Activated CD4-positive, alpha-beta memory T cell treated with anti-CD3 and anti-CD28 coated beads, Interleukin-2, amount 10 ng/mL, durations not matched to agents 7 days and 5 days (primary cell): ENCODE results near the gene EEF1A2. TPM values are rescaled to one million over a fixed set of nuclear protein-coding genes. Genes with fewer than 3 reads are reported as not detected.

Experiments used
- CTCF ChIA-PET: fragments of 350-600 bp; sonication (Branson Sonifier 250); formaldehyde crosslinking; loops from one replicate; lab custom pipeline; 2021; ENCODE audit warnings: antibody characterized with exemption, inconsistent platforms; lab: Charles Lee
- POLR2A ChIA-PET: fragments of 350-600 bp; sonication (Branson Sonifier 250); formaldehyde crosslinking; loops from one replicate; lab custom pipeline; 2021; ENCODE audit warnings: antibody characterized with exemption; lab: Charles Lee
- DNase-seq: peaks from one replicate; pipeline ENCODE4 v3.0.0-alpha.2; 2020
- H3K27ac Mint-ChIP-seq: one replicate; pipeline ENCODE4 v1.8.0; 2021; ENCODE audit warnings: mild to moderate bottlenecking, mixed read lengths
- H3K27me3 Mint-ChIP-seq: one replicate; pipeline ENCODE4 v1.8.0; 2021; ENCODE audit warnings: mixed read lengths
- H3K36me3 Mint-ChIP-seq: one replicate; pipeline ENCODE4 v1.8.0; 2021; ENCODE audit warnings: low read depth, mixed read lengths
- H3K4me1 Mint-ChIP-seq: one replicate; pipeline ENCODE4 v1.8.0; 2021; ENCODE audit warnings: mixed read lengths
- H3K4me3 Mint-ChIP-seq: one replicate; pipeline ENCODE4 v1.8.0; 2021; ENCODE audit warnings: mild to moderate bottlenecking, mixed read lengths
- H3K9me3 Mint-ChIP-seq: one replicate; pipeline ENCODE4 v1.8.0; 2021; ENCODE audit warnings: mixed read lengths
- total RNA-seq, 2 experiments: library from RNA; stranded (reverse); gene quantifications; one replicate each; pipeline ENCODE4 v1.2.3, GENCODE V29; 2021

The EEF1A2 gene
- total RNA-seq, 2 experiments from 2014 or later = 2.0 to 2.6 TPM

DNA sequence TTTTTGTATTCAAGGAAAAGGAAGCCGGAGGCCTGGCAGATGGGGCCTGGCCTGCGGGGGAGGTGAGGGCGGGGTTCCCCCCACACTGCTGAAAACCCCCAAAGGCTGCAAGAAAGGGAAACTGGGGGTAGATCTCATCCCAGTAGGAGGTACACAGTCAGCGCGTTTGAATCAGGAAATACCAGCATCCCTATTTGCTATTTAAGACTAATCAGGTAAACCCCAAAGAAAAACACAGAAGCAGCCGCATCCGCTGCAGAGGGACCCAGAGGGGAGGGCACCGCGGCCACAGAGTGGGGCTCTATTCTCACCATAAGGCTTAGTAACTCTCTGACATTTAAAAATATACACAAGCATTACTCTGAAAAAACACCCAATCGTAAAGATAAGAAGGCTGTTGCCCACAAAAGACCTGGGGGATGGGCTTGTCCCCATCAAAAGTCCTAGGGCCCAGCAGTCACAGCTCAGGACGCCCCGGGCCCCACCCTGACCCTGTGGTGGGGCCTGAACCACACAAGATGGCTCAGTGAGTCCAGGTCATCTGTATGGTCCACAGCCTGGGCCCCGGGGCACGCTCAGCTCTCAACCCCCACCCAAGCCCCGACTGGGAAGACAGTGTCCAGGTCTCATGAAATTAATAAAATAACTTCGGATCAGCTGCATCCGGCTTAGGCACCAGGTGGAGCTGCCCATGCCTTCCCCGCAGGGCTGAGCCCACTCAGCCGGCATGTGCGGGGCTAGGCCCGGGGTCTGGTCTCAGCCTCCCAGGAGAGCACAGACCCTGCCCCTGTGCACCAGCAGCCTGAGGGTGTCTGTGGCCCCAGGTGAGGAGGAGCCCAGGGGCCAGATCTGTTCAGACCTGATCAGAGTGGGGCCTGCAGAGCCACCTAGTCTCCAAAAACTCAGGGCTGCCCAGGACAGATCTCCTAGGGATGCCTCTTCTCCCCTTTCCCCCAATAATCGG, 57.5 kb downstream of the EEF1A2 start:
- POLR2A ChIA-PET = interaction anchor here (0.6 to 1.6 kb wide), 3 partner anchors 29 to 80 kb away, joined by 3 to 4 read pairs (median 3); no protein-coding TSS in a partner anchor
- CTCF ChIA-PET = interaction anchor here (1.5 kb wide), 1 partner anchor 266 kb away, joined by 3 read pairs; the partner anchor contains the start of genes ARFRP1 and ZGPAT
- Mint-ChIP-seq H3K36me3 (no peaks in the 10 kb centered on the region), H3K27ac (peak overlapping the region; percentile 74), H3K4me3 (no peak overlapping the region), H3K27me3 (peaks cover 7% of the 10 kb centered on the region), H3K4me1 (peaks cover 16% of the 10 kb centered on the region), H3K9me3 (peaks cover 3% of the 10 kb centered on the region)
- peak; percentile 42 for DNase-seq

DNA sequence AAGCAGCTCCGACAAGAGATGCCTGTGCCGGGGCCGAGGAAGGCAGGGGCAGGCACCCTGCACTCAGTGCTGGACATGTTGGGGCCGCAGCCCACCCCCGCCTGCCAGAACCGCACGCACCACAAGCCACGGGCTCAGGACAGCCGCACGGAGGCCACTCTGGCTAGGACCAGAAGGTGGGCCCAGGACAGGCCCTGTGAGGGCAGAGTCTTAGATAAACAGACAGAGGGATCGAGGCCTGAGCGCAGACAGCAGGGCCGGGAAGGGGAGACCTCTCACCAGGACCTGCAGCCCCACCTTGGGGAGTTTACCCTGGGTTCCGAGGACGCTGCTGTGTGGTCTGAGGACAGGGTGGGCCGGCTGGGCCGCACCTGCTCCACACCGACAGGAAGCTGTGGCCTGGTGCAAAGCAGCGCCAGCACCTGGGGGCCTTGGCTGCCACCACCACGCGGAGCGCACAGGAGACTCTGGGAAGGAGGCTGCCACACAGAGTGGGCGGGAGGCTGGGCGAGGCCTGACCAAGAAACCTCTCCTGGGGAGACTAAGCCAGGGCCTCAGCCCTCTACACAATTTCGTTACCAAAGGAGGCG, 58.4 kb downstream of the EEF1A2 start:
- H3K36me3 Mint-ChIP-seq = no peaks in the 10 kb centered on the region
- H3K27me3 Mint-ChIP-seq = peaks cover 7% of the 10 kb centered on the region
- H3K27ac Mint-ChIP-seq = no peak overlapping the region
- peaks cover 16% of the 10 kb centered on the region for H3K4me1 Mint-ChIP-seq
- H3K9me3 Mint-ChIP-seq = peaks cover 3% of the 10 kb centered on the region
- DNase-seq = no peak
- ChIA-PET CTCF (no interaction called here), POLR2A (no interaction called here)
- no peak overlapping the region for H3K4me3 Mint-ChIP-seq

- Mint-ChIP-seq H3K27ac (no peak overlapping the region), H3K27me3 (peaks cover 11% of the 10 kb centered on the region)
Measured at GRCh38 chr20:63439866-63440265, 59.0 kb downstream of the EEF1A2 start.

GRCh38 chr20:63438121-63438520, 60.8 kb downstream of the EEF1A2 start:
- POLR2A ChIA-PET = no interaction called here
- CTCF ChIA-PET = no interaction called here
- H3K27ac Mint-ChIP-seq = no peak overlapping the region

More at GRCh38 chr20:63439866-63440265, 59.0 kb downstream of the EEF1A2 start:
- H3K4me3 Mint-ChIP-seq = no peak overlapping the region
- H3K36me3 Mint-ChIP-seq = no peaks in the 10 kb centered on the region
- CTCF ChIA-PET = no interaction called here
- POLR2A ChIA-PET = no interaction called here
- peaks cover 19% of the 10 kb centered on the region for H3K4me1 Mint-ChIP-seq
- DNase-seq = no peak
- H3K9me3 Mint-ChIP-seq = peaks cover 3% of the 10 kb centered on the region

More at GRCh38 chr20:63438121-63438520, 60.8 kb downstream of the EEF1A2 start:
- Mint-ChIP-seq H3K36me3 (no peaks in the 10 kb centered on the region), H3K4me1 (peaks cover 26% of the 10 kb centered on the region), H3K9me3 (peaks cover 3% of the 10 kb centered on the region), H3K27me3 (peaks cover 12% of the 10 kb centered on the region), H3K4me3 (no peak overlapping the region)
- no peak for DNase-seq

Other genes with a start within 250 kb of the EEF1A2 start
- not detected for gene NKAIN4, start 244.6 kb downstream of the EEF1A2 start, total RNA-seq
- 10 to 100 TPM; 80.1 to 82.0 TPM for gene ARFGAP1, start 226.3 kb downstream of the EEF1A2 start, total RNA-seq
- gene COL20A1, start 205.9 kb downstream of the EEF1A2 start, total RNA-seq = not detected
- gene CHRNA4, start 137.7 kb downstream of the EEF1A2 start, total RNA-seq = not detected
- gene KCNQ2, start 26.4 kb downstream of the EEF1A2 start, total RNA-seq = not detected
- gene PPDPF, start 21.7 kb upstream of the EEF1A2 start, total RNA-seq = 100 to 1,000 TPM; 228 to 232 TPM
- 1 to 10 TPM; 2.1 to 2.3 TPM for gene PTK6, start 38.3 kb upstream of the EEF1A2 start, total RNA-seq
- not detected for gene SRMS, start 48.7 kb upstream of the EEF1A2 start, total RNA-seq
- under 1 TPM; 0.20 to 0.30 TPM for gene FNDC11, start 55.1 kb upstream of the EEF1A2 start, total RNA-seq
- gene HELZ2, start 75.2 kb upstream of the EEF1A2 start, total RNA-seq = 100 to 1,000 TPM; 202 to 208 TPM
- gene GMEB2, start 128.0 kb upstream of the EEF1A2 start, total RNA-seq = 10 to 100 TPM; 17.9 to 18.5 TPM
- 10 to 100 TPM; 20.9 to 23.8 TPM for gene STMN3, start 154.3 kb upstream of the EEF1A2 start, total RNA-seq
- 10 to 100 TPM; 29.2 to 30.0 TPM for gene RTEL1, start 159.2 kb upstream of the EEF1A2 start, total RNA-seq
- not detected for gene TNFRSF6B, start 197.6 kb upstream of the EEF1A2 start, total RNA-seq
- 10 to 100 TPM; 52.9 to 53.4 TPM for gene ARFRP1, start 208.9 kb upstream of the EEF1A2 start, total RNA-seq
- gene ZGPAT, start 209.0 kb upstream of the EEF1A2 start, total RNA-seq = 10 to 100 TPM; 41.6 to 42.8 TPM
- 100 to 1,000 TPM; 181 to 186 TPM for gene LIME1, start 237.6 kb upstream of the EEF1A2 start, total RNA-seq
- 10 to 100 TPM; 88.3 to 90.4 TPM for gene SLC2A4RG, start 240.7 kb upstream of the EEF1A2 start, total RNA-seq